HG03045 (cell line): ENCODE data around the gene VCL.
"Not testable (repeated sequence)": the region's sequence is repeated elsewhere in the genome, so short reads cannot be mapped to it uniquely, and the experiment has no call there.

Experiments
- ATAC-seq: cut with Tn5 transposase; IDR thresholded peaks from one replicate; pipeline ENCODE4 v1.9.1; 2021; ENCODE audit warnings: mild to moderate bottlenecking, moderate library complexity; ENCODE audit not compliant: unreplicated experiment

Gene VCL

DNA sequence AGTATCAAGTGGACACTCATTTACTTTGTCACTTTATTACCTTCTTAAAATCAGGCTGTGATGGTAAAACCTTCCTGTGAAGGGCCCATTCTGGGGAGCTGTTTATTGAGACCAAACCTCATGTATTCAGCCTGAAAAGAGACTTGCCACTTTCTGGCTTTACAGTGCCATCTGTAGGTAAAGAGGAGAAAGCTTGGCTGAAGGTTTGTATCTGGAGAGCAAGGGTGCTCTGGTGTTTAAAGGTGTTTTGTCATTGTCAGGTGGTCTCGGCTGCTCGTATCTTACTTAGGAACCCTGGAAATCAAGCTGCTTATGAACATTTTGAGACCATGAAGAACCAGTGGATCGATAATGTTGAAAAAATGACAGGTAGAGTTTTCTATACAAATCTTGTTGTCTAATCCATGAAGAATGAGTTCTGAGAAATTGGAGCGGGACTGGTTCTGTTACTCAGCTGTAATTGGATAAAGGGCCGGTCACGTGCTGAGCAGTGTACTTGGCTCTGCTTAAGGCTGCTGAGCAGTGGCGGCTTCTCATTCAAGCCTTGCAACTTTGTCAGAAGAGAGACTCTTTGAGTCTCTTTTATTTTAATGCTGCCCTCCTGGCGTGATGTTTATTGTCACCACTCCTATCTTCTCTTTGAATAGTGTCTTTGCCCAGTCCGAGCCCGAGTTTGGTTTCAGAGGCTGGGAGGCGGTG is 105.8 kb downstream of the VCL start:
- ATAC-seq: no peak

DNA sequence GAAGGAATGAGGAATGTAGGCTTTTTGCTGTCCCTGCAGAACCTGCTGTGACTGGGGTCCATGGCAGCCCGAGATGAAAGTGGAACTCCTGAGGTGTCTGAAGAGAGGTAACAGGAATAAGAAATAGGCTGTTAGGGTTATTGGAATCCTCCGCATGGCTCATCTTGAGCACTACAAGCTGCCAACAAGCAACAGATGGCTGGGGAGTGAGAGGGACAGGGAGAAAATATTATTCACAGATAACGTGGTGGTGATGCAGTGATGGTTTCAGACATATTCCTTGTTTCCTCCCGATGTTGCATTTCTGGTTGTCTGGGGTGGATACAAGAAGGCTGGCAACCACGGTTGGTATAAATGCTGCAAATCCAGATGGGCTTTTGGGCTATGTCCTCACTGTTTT is 106.6 kb downstream of the VCL start:
- no peak for ATAC-seq

DNA sequence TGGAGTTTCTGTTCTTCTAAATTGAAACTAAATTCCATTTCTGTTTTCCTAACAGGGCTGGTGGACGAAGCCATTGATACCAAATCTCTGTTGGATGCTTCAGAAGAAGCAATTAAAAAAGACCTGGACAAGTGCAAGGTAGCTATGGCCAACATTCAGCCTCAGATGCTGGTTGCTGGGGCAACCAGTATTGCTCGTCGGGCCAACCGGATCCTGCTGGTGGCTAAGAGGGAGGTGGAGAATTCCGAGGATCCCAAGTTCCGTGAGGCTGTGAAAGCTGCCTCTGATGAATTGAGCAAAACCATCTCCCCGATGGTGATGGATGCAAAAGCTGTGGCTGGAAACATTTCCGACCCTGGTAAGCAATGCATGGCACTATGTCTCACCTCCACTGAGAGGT is 107.1 kb downstream of the VCL start:
- no peak for ATAC-seq

- ATAC-seq: no peak
Measured at GRCh38 chr10:74107391-74107790, 109.5 kb downstream of the VCL start.

DNA sequence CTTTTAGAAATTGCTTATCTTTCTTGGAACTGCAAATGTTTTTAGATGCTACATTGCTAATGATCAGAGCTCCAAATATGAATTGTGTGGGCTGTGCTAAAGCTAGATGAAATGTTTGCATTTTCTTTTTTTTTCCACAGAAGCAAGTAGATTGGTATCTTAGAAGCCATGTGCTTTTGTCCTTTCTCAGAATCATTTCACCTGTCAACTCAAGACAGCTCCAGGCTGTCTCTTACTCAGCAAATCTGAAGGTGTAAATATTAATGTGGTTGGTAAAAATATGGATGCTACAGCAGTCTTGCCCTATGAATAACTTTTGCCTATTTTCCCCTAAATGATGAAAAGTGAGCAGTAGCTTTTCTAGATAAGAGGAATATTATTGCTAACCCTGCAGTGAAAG is 111.5 kb downstream of the VCL start:
- no peak for ATAC-seq

DNA sequence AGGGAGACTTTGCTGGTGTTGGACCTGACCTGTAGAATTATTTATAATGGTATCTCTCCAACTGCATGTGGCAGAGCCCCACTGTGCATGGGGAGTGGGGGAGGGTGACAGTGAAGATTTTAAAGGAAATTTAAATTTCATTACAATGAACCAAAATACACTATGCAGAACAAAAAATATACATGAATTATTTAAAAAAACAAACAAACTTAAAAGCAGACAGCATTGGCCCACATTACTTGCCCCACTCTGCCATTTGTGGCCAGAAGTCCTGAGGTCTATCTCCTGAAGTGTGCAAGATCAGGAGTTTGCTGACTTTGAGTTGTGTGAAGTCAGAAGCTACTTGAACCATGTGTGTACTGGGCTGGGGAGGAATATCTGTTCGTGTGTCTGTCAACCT is 112.2 kb downstream of the VCL start:
- no peak for ATAC-seq

GRCh38 chr10:74111799-74112198 is 113.9 kb downstream of the VCL start:
- no peak for ATAC-seq

DNA sequence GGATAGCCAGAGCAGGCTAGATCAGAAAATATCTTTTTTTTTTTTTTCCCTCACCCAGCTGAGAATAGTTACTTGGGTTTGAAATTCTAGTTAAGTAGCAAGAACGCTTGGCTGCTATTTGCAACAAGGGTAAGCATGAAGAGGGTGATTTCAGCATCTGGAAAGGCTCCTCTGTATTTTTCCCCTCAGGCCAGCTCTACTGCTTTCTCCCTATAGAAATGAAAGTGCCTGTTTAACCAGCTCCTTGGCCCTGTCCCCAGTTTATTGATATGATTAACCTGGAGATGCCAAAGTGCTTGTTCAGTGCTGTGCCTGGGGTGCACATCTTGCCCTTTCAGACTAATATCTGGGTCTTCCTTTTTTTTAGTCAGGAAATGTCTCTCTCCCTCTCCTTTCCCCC is 115.6 kb downstream of the VCL start:
- ATAC-seq: no peak

GRCh38 chr10:74114041-74114448 is 116.1 kb downstream of the VCL start:
- no peak for ATAC-seq

GRCh38 chr10:74117738-74118137 is 119.8 kb downstream of the VCL start:
- peak; percentile 55 for ATAC-seq

- no peak for ATAC-seq
Measured at GRCh38 chr10:74118804-74119203, 120.9 kb downstream of the VCL start.

DNA sequence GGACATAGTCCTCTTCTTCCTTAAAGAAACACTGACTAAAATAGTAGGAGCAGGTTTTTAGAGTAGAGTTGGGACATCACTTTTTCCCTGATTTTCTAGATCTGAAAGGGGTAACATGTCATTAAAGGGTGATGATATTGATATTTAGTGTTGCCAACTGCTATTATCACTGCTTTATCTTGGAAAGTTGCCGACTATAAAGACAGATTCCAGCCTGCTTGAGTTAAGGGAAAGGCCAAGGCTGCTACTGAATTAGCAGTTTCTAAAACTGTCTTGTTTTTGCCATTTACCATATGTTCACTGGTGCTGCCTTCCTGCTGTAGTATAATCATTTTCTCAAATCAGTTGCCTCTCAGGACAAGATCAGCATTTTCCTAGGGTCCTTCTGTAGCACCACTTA is 123.0 kb downstream of the VCL start:
- no peak for ATAC-seq

DNA sequence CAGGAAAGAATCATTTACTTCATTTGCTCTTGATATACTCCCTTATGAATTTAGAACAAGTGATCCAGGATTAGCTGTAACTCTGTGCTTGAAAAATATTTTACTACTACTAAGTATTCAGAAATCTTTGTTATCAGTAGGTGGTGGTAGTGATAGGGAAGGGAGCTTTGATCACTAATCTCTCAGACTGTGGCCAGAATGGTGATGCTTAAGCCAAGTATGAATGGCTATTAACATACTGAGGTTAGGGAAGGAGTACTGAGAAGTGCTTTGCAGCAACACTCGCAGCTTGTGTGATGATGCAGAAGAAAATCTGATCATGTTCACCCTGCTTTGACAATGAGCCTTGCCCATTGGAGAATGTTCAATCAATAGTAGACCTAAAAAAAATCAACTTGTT is 123.5 kb downstream of the VCL start:
- ATAC-seq: no peak

DNA sequence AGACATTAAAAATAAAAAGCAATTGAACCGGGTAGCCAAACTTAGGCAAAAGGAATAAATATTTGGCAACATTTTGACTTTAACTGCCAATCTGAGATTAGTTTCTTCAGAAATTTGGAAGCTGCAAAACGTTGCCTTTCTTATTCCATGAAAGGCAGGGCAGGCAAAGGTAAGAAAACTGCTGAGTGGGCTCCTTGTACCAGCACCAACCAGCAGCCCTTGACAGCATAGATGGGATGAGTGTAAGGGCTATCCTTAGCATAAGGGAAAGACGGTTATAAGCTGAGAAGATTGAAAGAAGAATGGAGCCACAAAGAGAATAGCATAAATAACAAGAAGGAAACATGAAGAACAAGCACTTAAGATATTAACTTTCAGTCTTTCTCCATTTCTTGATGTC is 124.1 kb downstream of the VCL start:
- ATAC-seq: no peak

DNA sequence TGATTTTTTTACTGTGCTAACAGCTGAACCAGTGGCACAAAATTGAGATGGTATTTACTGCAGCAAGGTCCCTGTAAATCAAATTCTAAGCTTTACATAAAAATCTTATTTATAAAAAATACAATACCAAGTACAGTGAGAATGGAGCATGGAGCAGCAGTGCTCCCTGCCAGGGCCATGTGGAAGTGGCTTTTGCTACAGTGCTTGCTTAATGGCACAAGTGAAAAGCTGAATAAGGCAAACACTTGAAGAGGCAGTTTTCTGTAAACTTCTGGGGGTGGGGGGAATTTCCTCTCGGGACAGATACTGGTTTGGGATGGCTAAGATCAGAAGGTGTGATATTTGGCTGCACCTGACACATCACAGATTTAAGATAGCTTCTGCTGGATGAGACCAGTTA is 125.2 kb downstream of the VCL start:
- no peak for ATAC-seq

GRCh38 chr10:74133923-74134820 is 136.3 kb downstream of the VCL start:
- ATAC-seq: no peak

DNA sequence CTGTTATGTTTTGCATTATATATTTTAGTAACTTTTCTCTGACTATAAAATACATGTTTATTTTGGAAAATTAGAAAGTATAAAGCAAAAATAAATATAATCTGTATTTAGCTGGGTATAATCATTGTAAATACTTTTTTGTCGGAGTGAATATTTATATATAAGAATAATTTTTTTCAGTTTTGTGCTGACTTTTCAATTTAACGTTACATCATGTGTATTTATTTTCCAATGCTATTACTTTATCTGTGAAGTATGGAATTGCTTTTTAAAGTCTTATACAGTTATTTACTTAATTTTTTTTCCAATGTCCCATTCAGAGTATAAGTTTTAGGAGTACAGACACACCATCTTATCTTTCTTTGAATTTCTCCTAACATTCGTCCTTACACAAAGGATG is 137.5 kb downstream of the VCL start:
- no peak for ATAC-seq

- no peak for ATAC-seq
Measured at GRCh38 chr10:74137992-74138391, 140.1 kb downstream of the VCL start.

DNA sequence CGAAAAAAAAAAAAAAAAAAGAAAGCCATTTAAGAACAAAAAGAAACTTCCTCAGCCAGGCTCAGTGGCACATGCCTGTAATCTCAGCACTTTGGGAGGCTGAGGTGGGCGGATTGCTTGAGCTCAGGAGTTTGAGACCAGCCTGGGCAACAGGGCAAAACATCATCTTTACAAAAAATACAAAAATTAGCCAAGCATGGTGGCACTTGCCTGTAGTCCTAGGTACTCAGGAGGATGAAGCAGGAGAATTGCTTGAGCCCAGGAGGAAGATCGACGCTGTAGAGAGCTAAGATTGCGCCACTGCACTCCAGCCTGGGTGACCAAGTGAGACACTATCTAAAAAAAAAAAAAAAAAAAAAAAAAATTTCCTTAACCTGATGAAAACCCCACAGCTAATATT is 140.7 kb downstream of the VCL start:
- ATAC-seq: not testable (repeated sequence)

GRCh38 chr10:74139981-74140380 is 142.1 kb downstream of the VCL start:
- ATAC-seq: no peak

GRCh38 chr10:74140553-74140952 is 142.6 kb downstream of the VCL start:
- ATAC-seq: no peak

DNA sequence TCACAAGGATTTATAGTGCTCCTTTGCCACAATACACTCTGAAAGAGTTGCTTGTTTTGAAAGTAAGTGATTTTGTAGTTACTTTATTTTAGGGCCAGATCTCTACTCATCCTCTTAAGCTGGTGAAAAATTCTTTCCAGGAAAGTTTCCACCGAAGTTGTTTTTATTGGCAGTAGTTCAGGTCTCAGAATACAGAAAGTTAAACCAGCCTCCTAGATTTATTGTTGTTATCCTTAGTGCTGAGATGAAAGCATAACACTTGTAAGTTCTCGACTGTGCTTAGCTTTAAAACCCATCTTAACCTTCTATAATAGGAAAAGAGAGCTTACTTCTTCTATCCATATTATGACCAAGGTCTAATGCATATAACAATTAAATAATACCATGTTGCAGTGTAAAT is 147.2 kb downstream of the VCL start:
- no peak for ATAC-seq
